Measurements from ENCODE around the gene NXN. TPM values are rescaled to one million over a fixed set of nuclear protein-coding genes. Genes with fewer than 3 reads are reported as not detected.
A peak's percentile ranks its signal among the peaks of the same experiment; 100 is the strongest.
"Not testable (repeated sequence)": the region's sequence is repeated elsewhere in the genome, so short reads cannot be mapped to it uniquely, and the experiment has no call there.

Gene NXN
- total RNA-seq, 1 donor from 2014 or later, result 51.6 TPM

GRCh38 chr17:789931-790873 lies 189.4 kb downstream of the NXN start:
- Histone ChIP-seq H3K36me3 (peaks cover 0 to 33% of the 10 kb centered on the region in 2 donors), H3K27ac (peak overlapping the region; percentile 71), H3K4me1 (peaks cover 36% of the 10 kb centered on the region)
- peak; percentile 19 to 51 for TF ChIP-seq POLR2AphosphoS5 (IDR thresholded peaks at IDR 0.05; ENCODE audit: insufficient read depth in 1 of 2, low read depth in 1 of 2)
- not testable (repeated sequence) for H3K27me3 ChIP-seq, H3K4me3 ChIP-seq, H3K9me3 ChIP-seq
- intact Hi-C loops (cut with DNase I), result loop anchor here (10.0 kb wide), 2 partner anchors 95 to 265 kb away; no protein-coding TSS in a partner anchor
- peak in 1 of 2 donors; percentile 87 for DNase-seq (ENCODE audit: extremely low spot score in 2 of 2)

DNA sequence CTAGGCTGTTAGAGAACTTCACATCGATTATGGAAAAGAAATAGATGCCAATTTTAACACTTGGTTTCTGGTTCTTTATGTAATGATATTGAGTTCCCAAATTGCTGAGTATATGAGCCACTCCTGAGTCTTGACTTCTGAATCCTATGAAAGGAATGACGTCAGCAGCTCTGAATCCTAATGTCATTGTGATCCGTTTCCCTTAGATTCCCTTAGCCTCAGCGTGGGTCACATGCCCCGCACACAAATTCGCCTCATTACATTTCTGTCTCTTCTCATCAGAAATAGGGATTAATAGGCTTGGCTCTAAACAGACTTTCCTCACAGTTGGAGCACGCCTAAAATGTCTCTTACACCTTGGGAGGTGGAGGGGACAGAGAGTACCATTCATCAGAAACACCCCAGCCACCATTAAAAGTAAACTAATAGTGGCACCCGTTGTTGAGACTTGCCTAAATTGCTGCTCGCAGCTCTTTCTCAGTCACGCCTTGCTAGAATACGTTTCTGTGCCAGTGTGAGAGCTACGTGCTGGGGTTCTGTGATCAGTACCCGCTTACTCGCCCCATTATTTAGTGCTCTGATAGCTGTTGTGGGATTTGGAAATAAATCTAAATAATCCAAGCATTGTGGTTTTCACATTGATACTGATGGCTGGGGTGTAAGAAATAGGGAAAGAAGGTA lies 190.3 kb downstream of the NXN start:
- Histone ChIP-seq H3K9me3 (no peaks in the 10 kb centered on the region), H3K27ac (peak overlapping the region; percentile 71), H3K4me1 (peaks cover 29% of the 10 kb centered on the region), H3K27me3 (no peaks in the 10 kb centered on the region), H3K4me3 (no peak overlapping the region), H3K36me3 (peaks cover 0 to 33% of the 10 kb centered on the region in 2 donors)
- DNase-seq (ENCODE audit: extremely low spot score in 2 of 2), result no peak
- TF ChIP-seq POLR2AphosphoS5 (IDR thresholded peaks at IDR 0.05; ENCODE audit: insufficient read depth in 1 of 2, low read depth in 1 of 2), result peak in 1 of 2 donors; percentile 12
- TF ChIP-seq CTCF (IDR thresholded peaks at IDR 0.05), result no peak
- TF ChIP-seq POLR2A (IDR thresholded peaks at IDR 0.05), result no peak
- intact Hi-C loops (cut with DNase I), result no loop called here

GRCh38 chr17:788551-788950 lies 191.0 kb downstream of the NXN start:
- Histone ChIP-seq H3K4me3 (no peak overlapping the region), H3K27me3 (no peaks in the 10 kb centered on the region), H3K4me1 (peaks cover 29% of the 10 kb centered on the region), H3K36me3 (peaks cover 0 to 33% of the 10 kb centered on the region in 2 donors), H3K27ac (peak overlapping the region; percentile 71), H3K9me3 (no peaks in the 10 kb centered on the region)
- no peak for DNase-seq (ENCODE audit: extremely low spot score in 2 of 2)
- no peak for TF ChIP-seq CTCF (IDR thresholded peaks at IDR 0.05)
- no peak for TF ChIP-seq POLR2AphosphoS5 (IDR thresholded peaks at IDR 0.05; ENCODE audit: insufficient read depth in 1 of 2, low read depth in 1 of 2)
- no peak for TF ChIP-seq POLR2A (IDR thresholded peaks at IDR 0.05)
- intact Hi-C loops (cut with DNase I), result no loop called here

GRCh38 chr17:787641-788221 lies 191.8 kb downstream of the NXN start:
- Histone ChIP-seq H3K27me3 (no peaks in the 10 kb centered on the region), H3K4me1 (peaks cover 37% of the 10 kb centered on the region), H3K4me3 (no peak overlapping the region), H3K27ac (peak overlapping the region; percentile 71), H3K9me3 (no peaks in the 10 kb centered on the region), H3K36me3 (peaks cover 0 to 30% of the 10 kb centered on the region in 2 donors)
- no peak for DNase-seq (ENCODE audit: extremely low spot score in 2 of 2)
- TF ChIP-seq POLR2AphosphoS5 (IDR thresholded peaks at IDR 0.05; ENCODE audit: insufficient read depth in 1 of 2, low read depth in 1 of 2) (no peak), POLR2A (IDR thresholded peaks at IDR 0.05) (no peak), CTCF (IDR thresholded peaks at IDR 0.05) (no peak)
- intact Hi-C loops (cut with DNase I), result no loop called here

- H3K27me3 ChIP-seq; H3K9me3 ChIP-seq; H3K27ac ChIP-seq; DNase-seq (ENCODE audit: extremely low spot score in 2 of 2); H3K4me3 ChIP-seq; intact Hi-C loops (cut with DNase I): not testable (repeated sequence)
- peaks cover 0 to 19% of the 10 kb centered on the region in 2 donors for H3K36me3 ChIP-seq
- peaks cover 33% of the 10 kb centered on the region for H3K4me1 ChIP-seq
Observed at GRCh38 chr17:785901-786300, 193.7 kb downstream of the NXN start.
